Epithelial cell of esophagus (primary cell): ENCODE data around the gene LDLRAP1.

Experiments used
- DNase-seq: peaks from one replicate; pipeline ENCODE4 v3.0.0; 2010; ENCODE audit warnings: low read depth
- H3K4me3 ChIP-seq: 2 replicates; pipeline ENCODE4 v1.5.1; 2011; ENCODE audit warnings: mild to moderate bottlenecking, low read length, control low read depth
- TF ChIP-seq, protein P1 (sequence below): IDR thresholded peaks from 2 replicates; pipeline ENCODE4 v1.5.1; 2011; ENCODE audit warnings: low read depth, mild to moderate bottlenecking, low read length, control low read depth, inconsistent platforms; ENCODE audit not compliant: insufficient read depth; ENCODE audit errors: missing control alignments

LDLRAP1 gene

DNA sequence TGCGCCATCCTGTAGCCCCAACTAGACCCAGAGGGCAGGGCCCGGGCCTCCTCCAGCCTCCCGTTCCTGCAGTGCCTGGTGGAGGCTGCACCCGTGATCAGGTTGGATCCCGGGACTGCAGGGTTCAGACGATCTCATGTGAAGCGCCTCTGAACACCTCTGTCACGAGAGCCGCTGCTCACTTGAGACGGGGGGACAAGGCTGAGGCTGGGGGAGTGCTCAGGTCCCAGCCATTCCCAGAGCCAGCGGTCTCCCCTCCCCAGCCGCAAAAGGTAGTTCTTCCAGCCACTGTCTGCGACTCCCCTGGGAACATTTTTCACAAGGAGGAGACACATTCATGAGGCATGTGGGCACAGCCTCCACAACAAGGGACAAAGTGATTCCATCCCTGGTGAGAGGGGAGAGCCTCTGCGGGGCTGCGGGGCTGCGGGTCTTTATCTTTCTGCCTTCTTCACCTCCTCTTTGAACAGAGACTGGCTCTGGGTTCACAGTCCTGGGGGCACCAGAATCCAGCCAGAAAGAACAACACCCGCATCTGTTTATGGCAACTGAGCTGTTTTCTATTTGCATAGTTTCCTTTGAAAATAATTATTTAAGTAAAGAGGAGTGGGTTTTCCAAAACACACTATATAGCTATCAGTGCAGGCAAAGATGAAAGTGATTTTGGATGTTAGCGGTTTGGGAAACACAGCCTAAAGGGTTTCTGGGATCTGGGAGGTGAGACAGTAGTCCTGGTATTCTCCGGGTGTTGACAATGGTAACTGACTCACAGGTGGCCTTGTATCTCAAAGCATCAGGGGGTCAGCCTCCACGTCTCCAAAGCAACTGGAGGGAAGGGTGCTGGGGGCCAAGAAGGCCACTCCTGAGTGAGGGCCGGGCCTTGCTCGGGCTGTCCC lies 13.0 kb upstream of the LDLRAP1 start:
- no peak for DNase-seq
- TF ChIP-seq, protein P1, sequence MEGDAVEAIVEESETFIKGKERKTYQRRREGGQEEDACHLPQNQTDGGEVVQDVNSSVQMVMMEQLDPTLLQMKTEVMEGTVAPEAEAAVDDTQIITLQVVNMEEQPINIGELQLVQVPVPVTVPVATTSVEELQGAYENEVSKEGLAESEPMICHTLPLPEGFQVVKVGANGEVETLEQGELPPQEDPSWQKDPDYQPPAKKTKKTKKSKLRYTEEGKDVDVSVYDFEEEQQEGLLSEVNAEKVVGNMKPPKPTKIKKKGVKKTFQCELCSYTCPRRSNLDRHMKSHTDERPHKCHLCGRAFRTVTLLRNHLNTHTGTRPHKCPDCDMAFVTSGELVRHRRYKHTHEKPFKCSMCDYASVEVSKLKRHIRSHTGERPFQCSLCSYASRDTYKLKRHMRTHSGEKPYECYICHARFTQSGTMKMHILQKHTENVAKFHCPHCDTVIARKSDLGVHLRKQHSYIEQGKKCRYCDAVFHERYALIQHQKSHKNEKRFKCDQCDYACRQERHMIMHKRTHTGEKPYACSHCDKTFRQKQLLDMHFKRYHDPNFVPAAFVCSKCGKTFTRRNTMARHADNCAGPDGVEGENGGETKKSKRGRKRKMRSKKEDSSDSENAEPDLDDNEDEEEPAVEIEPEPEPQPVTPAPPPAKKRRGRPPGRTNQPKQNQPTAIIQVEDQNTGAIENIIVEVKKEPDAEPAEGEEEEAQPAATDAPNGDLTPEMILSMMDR, result no peak
- H3K4me3 ChIP-seq, result no peak overlapping the region

DNA sequence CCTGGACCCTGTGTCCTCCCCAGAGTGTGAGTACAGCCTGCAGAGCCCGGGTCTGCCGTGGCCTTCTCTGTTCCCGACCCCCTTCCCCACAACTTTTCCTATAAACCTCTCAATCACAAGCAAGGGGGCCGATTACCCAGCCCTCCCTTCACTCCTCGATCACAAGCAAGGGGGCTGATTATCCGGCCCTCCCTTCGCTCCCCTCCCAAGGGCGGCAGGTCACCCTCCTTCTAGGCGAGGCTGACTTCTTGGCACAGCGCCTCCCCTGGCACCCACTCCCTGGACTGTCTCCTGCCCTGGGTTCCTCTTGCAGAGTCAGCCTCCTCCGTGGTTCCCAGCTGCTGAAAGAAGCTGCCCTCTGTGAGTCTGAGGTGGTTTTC lies 12.3 kb upstream of the LDLRAP1 start:
- DNase-seq, result no peak
- TF ChIP-seq, protein P1, result no peak
- H3K4me3 ChIP-seq, result no peak overlapping the region

DNA sequence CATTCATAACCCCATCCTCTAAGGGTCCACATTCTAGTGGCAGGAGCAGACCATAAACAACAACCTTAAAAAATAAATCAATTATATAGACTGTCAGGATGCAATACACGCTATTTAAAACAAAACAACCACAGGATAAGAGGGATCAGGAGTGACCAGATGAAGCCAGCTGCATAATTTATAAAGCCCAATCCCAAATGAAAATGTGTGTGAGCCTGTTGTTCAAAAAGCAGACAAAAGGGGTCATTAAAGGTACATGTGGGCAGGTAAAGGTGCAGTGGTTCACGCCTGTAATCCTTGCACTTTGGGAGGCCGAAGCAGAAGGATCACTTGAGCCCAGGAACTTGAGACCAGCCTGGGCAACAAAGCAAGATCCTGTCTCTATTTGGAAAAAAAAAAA lies 10.4 kb upstream of the LDLRAP1 start:
- TF ChIP-seq, protein P1, result no peak
- no peak for DNase-seq

DNA sequence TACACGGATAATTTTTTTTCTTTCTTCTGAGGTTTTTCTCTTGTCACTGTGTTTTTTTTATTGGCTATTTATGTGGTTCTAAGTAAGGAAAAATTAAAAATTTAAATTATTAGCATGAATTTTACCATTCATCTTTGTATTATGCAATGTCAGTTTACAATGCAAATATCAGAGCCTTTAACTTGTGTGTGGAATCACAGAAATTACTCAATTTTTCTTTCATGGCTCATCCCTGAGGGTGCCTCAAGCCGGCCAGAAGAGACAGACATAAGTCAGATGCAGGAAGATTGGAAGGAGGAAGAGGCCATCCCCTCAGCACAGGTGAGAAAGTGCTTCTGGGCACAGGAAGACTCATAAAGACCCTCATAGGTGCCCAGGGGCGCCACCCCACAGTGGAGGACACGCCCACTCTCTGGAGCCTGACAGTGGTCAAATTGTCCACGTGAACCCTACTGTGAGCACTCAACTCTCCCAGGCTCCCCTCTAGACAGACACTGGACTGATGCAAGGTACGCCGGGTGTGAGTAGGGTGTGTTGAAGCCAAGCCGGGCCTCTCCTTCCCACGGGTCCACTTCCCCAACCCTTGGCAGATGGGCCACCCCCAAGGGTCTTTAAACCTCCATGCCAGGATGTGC lies 9.5 kb upstream of the LDLRAP1 start:
- no peak overlapping the region for H3K4me3 ChIP-seq
- DNase-seq, result no peak
- TF ChIP-seq, protein P1, result no peak

More for the DNA sequence above, 10.4 kb upstream of the LDLRAP1 start:
- no peak overlapping the region for H3K4me3 ChIP-seq

DNA sequence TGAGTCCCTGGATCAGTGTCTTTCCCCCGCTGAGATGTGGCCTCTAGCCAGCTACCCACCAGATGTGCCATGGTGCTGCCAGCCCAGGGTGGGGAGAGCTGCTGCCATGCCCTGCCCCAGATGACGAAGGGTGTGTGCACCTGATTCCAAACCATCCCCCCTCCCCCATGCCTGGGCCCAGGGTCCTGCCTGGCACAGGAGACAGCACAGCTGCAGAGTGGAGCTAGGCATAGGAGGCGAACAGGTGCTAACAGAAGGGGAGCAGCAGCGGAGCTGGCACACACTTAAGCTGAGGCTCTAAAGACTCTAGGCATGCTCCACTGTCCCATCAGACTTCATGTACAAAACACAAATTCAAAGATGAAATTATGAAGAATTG lies 9.0 kb upstream of the LDLRAP1 start:
- TF ChIP-seq, protein P1, result no peak
- no peak for DNase-seq
- no peak overlapping the region for H3K4me3 ChIP-seq

DNA sequence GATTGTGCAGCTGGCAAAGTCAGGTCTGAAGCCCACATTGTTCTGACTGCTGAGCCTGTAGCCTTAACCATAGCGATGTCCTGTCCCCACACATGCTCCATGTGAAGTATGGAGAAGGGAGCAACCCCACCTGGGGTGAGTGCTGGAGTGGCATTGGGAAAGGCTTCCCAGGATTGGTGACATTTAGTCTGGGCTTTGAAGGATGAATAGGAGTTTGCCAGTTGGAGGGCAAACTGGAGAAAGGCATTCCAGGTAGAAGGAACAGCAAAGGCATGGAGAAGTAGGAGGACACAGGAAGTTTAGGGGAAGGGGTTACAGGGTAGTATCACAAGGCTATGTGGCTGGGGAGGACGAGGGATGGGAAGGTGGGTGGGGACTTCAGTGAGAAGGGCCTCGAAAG lies 7.3 kb upstream of the LDLRAP1 start:
- TF ChIP-seq, protein P1, result no peak
- DNase-seq, result no peak
- no peak overlapping the region for H3K4me3 ChIP-seq
